K562 (cell line): ENCODE results near the gene NEDD8. TPM values are rescaled to one million over a fixed set of nuclear protein-coding genes. Genes with fewer than 3 reads are reported as not detected.

Experiments used
- ATAC-seq: fragments of 200-7000 bp; cut with Tn5 transposase; 3 replicates; pipeline ENCODE4 v1.9.1; 2020; ENCODE audit warnings: moderate library complexity
- BruUV-seq: library from RNA; stranded (reverse); fragments of 400-500 nt; replicated peaks from 2 replicates; lab custom pipeline; 2021; lab: Mats Ljungman, UMichigan
- CTCF ChIA-PET: fragments of 300-600 bp; formaldehyde crosslinking; extraction: SDS; loops from one replicate; lab custom pipeline; 2021; ENCODE audit warnings: low intra/inter-chr PET ratio; lab: Yijun Ruan, JAX
- POLR2A ChIA-PET: fragments of 300-600, 350-650 bp; sonication (Branson Sonifier 250); formaldehyde crosslinking; extraction: SDS; loops from one replicate; lab custom pipeline; 2021; ENCODE audit warnings: antibody characterized with exemption, inconsistent platforms; lab: Yijun Ruan, JAX
- DNase-seq, 4 experiments: peaks; one replicate each; pipeline versions ENCODE4 v3.0.0 to v3.0.0-alpha.2; 2011 to 2018; ENCODE audit warnings: low spot score in 3 of 4, mixed read lengths in 3 of 4; ENCODE audit errors: extremely low read depth in 1 of 4
- FAIRE-seq: peaks from 2 replicates; lab custom pipeline; 2011; peaks lifted over from hg19 to GRCh38; lab: Jason Lieb, UNC
- H2AFZ ChIP-seq: 2 replicates; pipeline ENCODE4 v1.6.0; 2011; ENCODE audit warnings: low read depth, low read length, control low read depth, inconsistent platforms
- H3K27ac ChIP-seq: fragments of 200-600 bp; 3 replicates; pipeline ENCODE4 v1.8.0; 2011; ENCODE audit warnings: low read depth, mild to moderate bottlenecking, control low read depth, inconsistent platforms, low read length, moderate library complexity, mixed read lengths; ENCODE audit errors: extremely low read depth
- H3K27me3 ChIP-seq, 2 experiments: fragments of 300-600 bp in 1 of 2; 2 replicates in 1 of 2; 3 replicates in 1 of 2; pipeline versions ENCODE4 v1.6.0 to v1.8.0; 2011; ENCODE audit warnings: inconsistent platforms in 2 of 2, low read length in 2 of 2, mild to moderate bottlenecking in 1 of 2, mixed read lengths in 1 of 2, moderate library complexity in 1 of 2; ENCODE audit not compliant: control insufficient read depth in 2 of 2, insufficient read depth in 2 of 2
- H3K36me3 ChIP-seq: fragments of 300-600 bp; 3 replicates; pipeline ENCODE4 v1.8.0; 2011; ENCODE audit warnings: mild to moderate bottlenecking, low read length, inconsistent platforms; ENCODE audit not compliant: control insufficient read depth, insufficient read depth
- H3K4me1 ChIP-seq, 2 experiments: fragments of 200-600 bp in 1 of 2; replicated peaks in 1 of 2; 2 replicates in 1 of 2; 3 replicates in 1 of 2; pipeline versions ENCODE4 v1.5.1 to v1.8.0; 2011; ENCODE audit warnings: inconsistent platforms in 2 of 2, low read length in 2 of 2, mild to moderate bottlenecking in 1 of 2, mixed read lengths in 1 of 2, moderate library complexity in 1 of 2; ENCODE audit not compliant: control insufficient read depth in 2 of 2, insufficient read depth in 2 of 2
- H3K4me2 ChIP-seq: 2 replicates; pipeline ENCODE4 v1.6.1; 2011; ENCODE audit warnings: low read length, control low read depth, inconsistent platforms, mixed read lengths; ENCODE audit not compliant: insufficient read depth
- H3K4me3 ChIP-seq: fragments of 200-600 bp; sonication (generic), shearing (Covaris generic); 2 replicates; pipeline ENCODE4 v1.5.1; 2016; ENCODE audit warnings: control low read depth, inconsistent platforms
- H3K79me2 ChIP-seq: fragments of 200-600 bp; 3 replicates; pipeline ENCODE4 v1.8.0; 2011; ENCODE audit warnings: low read length, inconsistent platforms; ENCODE audit not compliant: control insufficient read depth, insufficient read depth
- H3K9ac ChIP-seq, 2 experiments: 2 replicates each; pipeline versions ENCODE4 v1.6.0 to v1.6.1; 2011; ENCODE audit warnings: low read depth in 2 of 2, low read length in 2 of 2, control low read depth in 1 of 2, inconsistent platforms in 1 of 2, mild to moderate bottlenecking in 1 of 2, mixed read lengths in 1 of 2; ENCODE audit not compliant: insufficient read depth in 1 of 2
- H3K9me1 ChIP-seq: one replicate; pipeline ENCODE4 v1.6.0; 2011; ENCODE audit warnings: inconsistent platforms, mild to moderate bottlenecking, low read length, moderate library complexity; ENCODE audit not compliant: control insufficient read depth, insufficient read depth
- H3K9me3 ChIP-seq: replicated peaks from 2 replicates; pipeline ENCODE4 v1.5.1; 2011; ENCODE audit warnings: low read depth, low read length, inconsistent platforms; ENCODE audit not compliant: control insufficient read depth, insufficient read depth
- H4K20me1 ChIP-seq: replicated peaks from 2 replicates; pipeline ENCODE4 v1.6.1; 2011; ENCODE audit warnings: low read length, inconsistent platforms, mixed read lengths; ENCODE audit not compliant: control insufficient read depth, insufficient read depth
- COPS2 ChIP-seq: fragments of 450-650 bp; conservative IDR thresholded peaks from 2 replicates; pipeline ENCODE4 v1.6.1; 2016; ENCODE audit warnings: mild to moderate bottlenecking, moderate library complexity
- FOXO4 ChIP-seq: fragments of 450-650 bp; formaldehyde crosslinking; IDR thresholded peaks from 2 replicates; pipeline ENCODE4 v1.4.0; 2020; ENCODE audit warnings: mild to moderate bottlenecking, moderate library complexity
- MYBL2 ChIP-seq, 2 experiments: fragments of 450-650 bp in 1 of 2; sonication (generic) in 1 of 2; formaldehyde crosslinking in 1 of 2; IDR thresholded peaks; 2 replicates each; pipeline versions ENCODE4 v1.6.1 to v1.8.1; 2017 to 2022; ENCODE audit warnings: borderline replicate concordance in 1 of 2, inconsistent platforms in 1 of 2, low read depth in 1 of 2, mild to moderate bottlenecking in 1 of 2, missing genetic modification reagents in 1 of 2, moderate library complexity in 1 of 2
- ZMIZ1 ChIP-seq, 2 experiments: fragments of 150-350 bp in 1 of 2; IDR thresholded peaks; 2 replicates each; pipeline ENCODE4 v1.6.1; 2012 to 2016; ENCODE audit warnings: low read depth in 2 of 2, low read length in 2 of 2, mild to moderate bottlenecking in 1 of 2, moderate library complexity in 1 of 2
- ZNF140 ChIP-seq: fragments of 250-450 bp; sonication (Bioruptor Pico); IDR thresholded peaks from 2 replicates; pipeline ENCODE4 v1.8.0; 2021; ENCODE audit warnings: moderate library complexity, mild to moderate bottlenecking, inconsistent platforms
- WGBS: fragments of 100-300 bp; shearing (Covaris generic); methylation state at CpG from one replicate; pipeline ENCODE4 v1.1.6; 2016; ENCODE audit warnings: low coverage, mixed read lengths; ENCODE audit not compliant: insufficient coverage; ENCODE audit errors: missing lambda C conversion rate; 5-methylcytosine and 5-hydroxymethylcytosine counted together
- in situ Hi-C: fragments of 300-500 bp; cut with MboI; formaldehyde crosslinking; loops from 4 replicates; pipeline ENCODE4 v1.15.0; 2018; ENCODE audit warnings: inconsistent platforms, mixed read lengths
- intact Hi-C: fragments of 100-400 bp; cut with micrococcal nuclease; formaldehyde crosslinking; loops from 2 replicates; pipeline ENCODE4 v1.14.2; 2022
- polyA plus RNA-seq, 8 experiments: library from polyadenylated mRNA; depleted of rRNA in 4 of 8; stranded (reverse) in 5 of 8; unstranded in 3 of 8; fragments of >200 nt; fragmentation: Nextera tagmentation in 2 of 8; fragmentation: Illumina TruSeq in 1 of 8; extraction: Ambion mirVana in 2 of 8; extraction: Trizol in 1 of 8; gene quantifications; 2 replicates each; pipeline versions ENCODE4 v1.2.1 to v1.2.3, GENCODE V29; 2011 to 2014; ENCODE audit warnings: inconsistent platforms in 1 of 8, missing spikeins in 1 of 8
- total RNA-seq, 7 experiments: library from RNA; depleted of rRNA in 6 of 7; stranded (reverse); fragments of >200 nt in 6 of 7; fragmentation: Illumina TruSeq in 2 of 7; extraction: Trizol in 2 of 7; gene quantifications; 2 replicates each; pipeline versions ENCODE4 v1.2.1 to v1.2.3, GENCODE V29; 2011 to 2021; ENCODE audit warnings: low replicate concordance in 1 of 7
- TF ChIP-seq, protein P1 (sequence below): sonication (generic); formaldehyde crosslinking; IDR thresholded peaks from 2 replicates; pipeline ENCODE4 v1.4.0; 2020; ENCODE audit warnings: mild to moderate bottlenecking, missing genetic modification reagents

NEDD8 gene
- total and polyA plus RNA-seq, 9 of the 15 experiments (the other 6 are each of a cell fraction or from before 2014, with no cell fraction given), result 142 to 691 (median 260) TPM

DNA sequence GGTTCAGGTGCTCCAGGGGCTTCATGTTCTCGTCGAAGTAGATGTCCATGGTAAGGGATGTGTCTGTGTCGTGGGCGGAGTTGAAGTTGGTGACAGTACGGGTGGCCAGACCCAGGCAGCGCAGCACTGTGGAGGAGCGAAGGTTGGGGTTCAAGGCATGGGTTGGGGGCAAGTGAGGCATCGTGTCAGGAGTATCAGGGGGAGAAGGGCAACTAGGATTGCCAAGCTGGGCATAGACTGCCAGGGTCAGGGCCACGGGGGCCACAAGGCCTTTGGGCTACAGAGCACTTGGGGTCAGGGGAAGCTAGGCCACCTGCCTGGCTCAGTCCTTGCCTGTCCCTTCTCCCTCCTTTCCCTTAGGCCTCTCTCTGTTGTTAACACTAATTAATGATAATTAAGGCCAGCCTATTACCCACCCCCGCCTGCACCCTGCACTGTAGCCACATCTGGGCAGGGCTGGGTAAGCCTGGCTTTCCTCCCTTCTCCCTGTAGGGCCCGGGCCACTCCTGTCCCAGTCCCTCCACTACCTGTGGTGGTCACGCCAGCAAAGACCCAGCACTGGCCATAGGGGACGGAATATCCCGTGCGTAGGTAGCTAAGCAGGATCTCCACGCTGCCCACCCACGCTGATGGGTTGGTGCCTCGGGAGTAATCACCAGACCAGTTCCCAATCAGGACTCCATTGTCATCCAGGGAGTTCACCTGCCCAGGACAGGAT, 26.5 kb upstream of the NEDD8 start (continued):
- no peak for TF ChIP-seq ZMIZ1 (IDR thresholded peaks at IDR 0.05; ENCODE audit: low read depth in 2 of 2, low read length in 2 of 2)
- no peak for TF ChIP-seq MYBL2 (IDR thresholded peaks at IDR 0.05; ENCODE audit: low read depth)
- TF ChIP-seq MYBL2 (CRISPR knock-in tag; IDR thresholded peaks at IDR 0.05; ENCODE audit: borderline replicate concordance), result no peak
- TF ChIP-seq FOXO4 (CRISPR knock-in tag), result no peak

GRCh38 chr14:24258119-24258518, 26.0 kb upstream of the NEDD8 start:
- ATAC-seq (no peak), DNase-seq (no peak), FAIRE-seq (no peak)
- ChIA-PET POLR2A (no interaction called here), CTCF (no interaction called here)
- H4K20me1 ChIP-seq, result no peaks in the 10 kb centered on the region
- no peak overlapping the region for H3K4me3 ChIP-seq
- no peak overlapping the region for H2AFZ ChIP-seq
- H3K9ac ChIP-seq, result no peak overlapping the region
- in situ Hi-C loops, result no loop called here
- no peak overlapping the region for H3K27ac ChIP-seq
- intact Hi-C loops, result no loop called here
- H3K9me3 ChIP-seq, result no peaks in the 10 kb centered on the region
- BruUV-seq, result no TSS peak
- no peaks in the 10 kb centered on the region for H3K9me1 ChIP-seq
- 73% methylated on average over 6 of the region's 9 CpGs for WGBS
- no peaks in the 10 kb centered on the region for H3K27me3 ChIP-seq
- H3K4me2 ChIP-seq, result no peak overlapping the region
- H3K4me1 ChIP-seq, result peaks cover 22 to 66% of the 10 kb centered on the region in 2 experiments; a peak in 4 of 5 replicates
- no peaks in the 10 kb centered on the region; the same call in 1 of the 3 replicates for H3K36me3 ChIP-seq
- H3K79me2 ChIP-seq, result no peaks in the 10 kb centered on the region
- TF ChIP-seq FOXO4 (CRISPR knock-in tag), result no peak
- TF ChIP-seq, protein P1, sequence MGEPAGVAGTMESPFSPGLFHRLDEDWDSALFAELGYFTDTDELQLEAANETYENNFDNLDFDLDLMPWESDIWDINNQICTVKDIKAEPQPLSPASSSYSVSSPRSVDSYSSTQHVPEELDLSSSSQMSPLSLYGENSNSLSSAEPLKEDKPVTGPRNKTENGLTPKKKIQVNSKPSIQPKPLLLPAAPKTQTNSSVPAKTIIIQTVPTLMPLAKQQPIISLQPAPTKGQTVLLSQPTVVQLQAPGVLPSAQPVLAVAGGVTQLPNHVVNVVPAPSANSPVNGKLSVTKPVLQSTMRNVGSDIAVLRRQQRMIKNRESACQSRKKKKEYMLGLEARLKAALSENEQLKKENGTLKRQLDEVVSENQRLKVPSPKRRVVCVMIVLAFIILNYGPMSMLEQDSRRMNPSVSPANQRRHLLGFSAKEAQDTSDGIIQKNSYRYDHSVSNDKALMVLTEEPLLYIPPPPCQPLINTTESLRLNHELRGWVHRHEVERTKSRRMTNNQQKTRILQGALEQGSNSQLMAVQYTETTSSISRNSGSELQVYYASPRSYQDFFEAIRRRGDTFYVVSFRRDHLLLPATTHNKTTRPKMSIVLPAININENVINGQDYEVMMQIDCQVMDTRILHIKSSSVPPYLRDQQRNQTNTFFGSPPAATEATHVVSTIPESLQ (CRISPR knock-in tag), result no peak
- TF ChIP-seq ZNF140 (CRISPR knock-in tag), result no peak
- no peak for TF ChIP-seq COPS2
